ENCODE results near the gene HAUS5.
A peak's percentile ranks its signal among the peaks of the same experiment; 100 is the strongest.

HAUS5 gene

GRCh38 chr19:35671818-35672217, 59.3 kb downstream of the HAUS5 start:
- no peak for DNase-seq (ENCODE audit: low read depth in 2 of 2)

GRCh38 chr19:35673121-35673804, 60.7 kb downstream of the HAUS5 start:
- peak in 1 of 2 donors; percentile 5 for DNase-seq (ENCODE audit: low read depth in 2 of 2)
